Measurements from ENCODE around the gene MAB21L3.

- TF ChIP-seq CTCF (IDR thresholded peaks at IDR 0.05) (no peak), POLR2A (IDR thresholded peaks at IDR 0.05) (no peak)
These were observed 50.2 kb downstream of the MAB21L3 start for GRCh38 chr1:116161390-116161789.

All from uterus (tissue), 2 donors.